T1000 (cell line): ENCODE results near the gene KRT36.
A peak's percentile ranks its signal among the peaks of the same experiment; 100 is the strongest.

Experiments used
- DNase-seq: peaks from one replicate; lab custom pipeline; 2025; ENCODE audit warnings: mixed read lengths; lab: John Stamatoyannopoulos, UW

KRT36 gene

GRCh38 chr17:41500131-41500911 lies 10.6 kb upstream of the KRT36 start:
- peak; percentile 28 for DNase-seq

- no peak for DNase-seq
Observed at GRCh38 chr17:41499714-41500113, 10.0 kb upstream of the KRT36 start.

GRCh38 chr17:41498276-41498675 lies 8.6 kb upstream of the KRT36 start:
- DNase-seq: no peak

DNA sequence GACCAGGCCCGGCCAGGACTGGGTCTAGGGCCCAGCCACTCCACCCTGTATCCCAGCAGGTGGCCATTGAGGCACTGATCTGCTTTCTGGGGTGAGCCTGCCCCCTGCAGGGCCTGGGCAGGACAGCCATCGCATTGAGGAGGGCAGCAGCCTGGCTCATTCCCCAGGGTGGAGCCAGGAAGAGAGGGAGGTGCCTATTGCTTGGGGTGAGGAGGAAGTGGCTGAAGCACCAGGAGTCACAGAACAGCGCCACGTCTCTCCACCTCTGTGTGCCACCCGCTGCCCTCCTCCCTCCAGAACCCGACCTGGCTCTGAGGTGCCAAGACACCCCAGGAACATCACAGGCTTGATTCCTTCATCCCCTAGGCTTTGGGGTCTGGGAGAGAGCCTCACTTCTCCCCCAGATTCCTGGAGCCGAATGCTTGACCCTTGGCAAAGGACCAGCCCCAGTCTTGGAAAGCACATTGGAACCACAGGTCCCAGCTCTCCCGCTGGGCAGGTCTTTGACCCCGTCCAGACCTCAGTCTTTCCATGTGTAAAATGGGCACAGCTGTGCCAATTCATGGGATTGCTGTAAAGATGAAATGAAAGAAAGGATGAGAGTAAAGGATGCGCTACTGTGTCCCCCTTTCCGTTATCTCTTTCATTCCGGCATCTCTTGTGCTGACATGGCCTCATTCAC lies 7.2 kb upstream of the KRT36 start:
- DNase-seq: peak; percentile 40

DNA sequence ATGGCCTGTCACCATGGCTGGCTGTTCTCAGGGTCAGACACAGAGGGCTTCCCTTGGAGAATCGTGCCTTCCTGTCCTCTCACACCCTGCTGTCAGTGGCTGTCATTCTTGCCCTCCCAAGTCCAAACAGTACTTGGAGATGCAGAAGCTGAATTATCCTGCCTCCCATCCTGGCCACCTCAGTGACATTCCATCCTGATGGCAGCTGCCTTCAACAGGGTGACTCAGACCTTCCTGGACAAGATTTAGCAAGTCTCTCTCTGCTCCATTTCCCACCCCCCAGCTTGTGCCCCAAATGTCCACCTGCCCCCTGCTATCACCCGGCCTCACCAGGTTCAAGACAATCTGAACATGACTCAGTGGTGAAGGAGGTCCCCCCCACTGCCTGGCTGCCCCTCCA lies 4.8 kb upstream of the KRT36 start:
- no peak for DNase-seq

GRCh38 chr17:41492771-41493170 lies 3.1 kb upstream of the KRT36 start:
- no peak for DNase-seq

GRCh38 chr17:41492351-41492750 lies 2.6 kb upstream of the KRT36 start:
- DNase-seq: no peak

GRCh38 chr17:41491476-41491875 lies 1.8 kb upstream of the KRT36 start:
- no peak for DNase-seq

DNA sequence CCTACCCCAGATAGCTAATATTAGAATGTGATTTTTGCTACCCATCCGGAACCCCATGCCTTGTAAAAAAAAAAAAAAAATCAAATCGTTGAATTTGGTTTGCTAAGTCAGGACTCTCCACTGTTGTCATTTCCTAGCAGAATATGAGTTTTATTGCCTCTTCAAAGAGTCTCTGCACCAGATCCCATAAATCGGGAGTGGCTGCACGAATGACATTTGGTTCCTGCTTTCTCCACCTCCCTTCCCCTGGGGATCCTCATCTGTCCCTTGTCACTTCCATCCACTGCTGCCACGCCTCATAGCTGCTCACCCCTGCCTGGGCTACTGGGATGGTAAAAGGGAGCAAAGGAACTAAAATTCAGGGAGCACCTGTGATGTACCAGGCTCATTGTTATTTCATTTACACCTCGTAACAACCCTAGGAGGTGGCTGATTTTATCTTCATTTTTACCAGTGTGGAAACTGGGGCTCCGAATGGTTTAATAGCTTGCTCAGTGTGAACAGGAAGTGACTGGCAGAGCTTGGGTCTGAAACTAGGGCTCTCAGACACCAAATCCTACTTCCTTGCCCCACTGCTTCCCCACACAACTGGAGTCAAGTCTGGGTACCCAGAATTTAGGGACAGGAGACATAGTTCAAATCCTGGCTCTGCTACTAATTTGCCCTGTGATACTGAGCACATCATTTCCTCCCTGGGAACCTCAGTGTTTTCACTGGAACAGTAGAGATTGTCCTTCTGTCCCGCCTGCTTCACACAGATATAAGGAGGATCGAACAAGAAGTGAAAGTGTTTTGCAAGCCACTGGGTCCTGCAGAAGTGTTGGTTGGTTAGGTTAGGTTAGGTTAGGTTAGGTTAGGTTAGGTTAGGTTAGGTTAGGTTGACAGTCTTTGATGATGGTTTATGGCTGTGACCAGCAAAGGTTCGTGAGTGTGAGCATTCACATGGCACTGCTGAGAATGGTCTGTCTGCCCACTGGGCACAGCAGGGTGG lies 585 bp upstream of the KRT36 start:
- DNase-seq: no peak

GRCh38 chr17:41486809-41487530 lies 2.7 kb downstream of the KRT36 start:
- no peak for DNase-seq

DNA sequence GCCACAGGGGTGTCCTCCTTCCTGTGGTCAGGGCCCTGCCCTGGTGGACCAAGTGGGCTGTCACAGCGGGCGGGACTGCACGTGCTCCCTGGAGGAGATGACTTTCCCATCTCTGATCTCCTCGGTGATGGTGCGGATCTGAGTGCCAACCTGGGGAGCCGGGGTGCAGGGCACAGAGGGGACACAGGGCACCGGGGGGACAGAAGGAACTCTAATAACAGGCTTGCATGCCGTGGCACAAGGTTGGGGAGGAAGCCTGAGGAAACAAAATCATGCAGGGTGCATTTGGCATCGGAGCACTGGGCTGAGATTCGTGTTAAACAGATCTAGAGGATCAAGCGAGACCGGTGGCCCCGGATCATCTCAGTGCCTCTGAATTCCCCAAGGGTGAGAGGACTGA lies 3.4 kb downstream of the KRT36 start:
- no peak for DNase-seq

DNA sequence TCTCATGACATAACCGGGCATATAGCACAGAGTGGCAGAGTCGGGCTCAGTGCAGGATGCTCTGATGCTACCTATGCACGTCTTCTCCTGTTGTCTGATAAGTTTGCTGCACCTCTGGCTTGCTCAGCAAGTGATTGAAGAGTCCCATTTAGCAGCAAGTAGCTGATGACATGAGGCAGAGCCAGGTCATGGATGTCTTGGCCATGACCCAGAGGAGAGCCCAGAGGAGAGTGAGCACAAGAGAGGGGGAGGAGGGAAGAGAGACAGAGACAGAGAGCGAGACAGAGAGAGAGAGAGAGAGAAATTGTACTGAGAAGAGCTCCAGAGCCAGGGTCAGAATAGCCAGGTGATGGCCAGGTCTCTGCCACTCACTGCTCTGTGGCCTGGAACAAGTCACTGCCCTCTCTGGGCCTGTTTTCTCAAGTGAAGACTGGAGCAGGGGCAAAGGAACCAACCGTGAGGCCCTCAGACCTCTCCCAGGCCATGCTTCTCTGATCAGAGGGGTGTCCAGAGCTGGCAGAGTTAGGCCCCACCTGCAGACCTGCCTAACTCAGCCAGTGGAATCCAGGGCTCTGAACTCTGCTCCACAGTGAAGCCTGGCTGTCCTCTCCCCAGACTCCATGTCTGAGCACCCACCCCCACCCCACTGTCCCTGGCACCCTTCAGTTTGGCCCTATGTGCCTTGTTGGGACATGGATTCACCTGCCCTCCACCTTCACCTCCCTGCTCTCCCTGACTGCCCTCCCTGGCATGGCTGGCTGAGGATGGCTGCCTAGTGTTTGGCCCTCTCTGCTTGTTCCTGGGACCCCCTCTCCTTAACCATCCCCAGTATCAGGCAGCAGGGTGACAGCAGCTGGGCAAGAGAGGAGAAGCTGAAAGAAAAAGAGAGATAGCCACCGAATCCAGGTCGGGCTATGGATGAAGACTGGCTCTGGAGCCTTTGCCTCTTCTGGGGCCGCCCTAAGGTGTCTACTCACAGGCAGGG lies 4.5 kb downstream of the KRT36 start:
- DNase-seq: no peak

GRCh38 chr17:41483991-41484826 lies 5.5 kb downstream of the KRT36 start:
- DNase-seq: no peak

GRCh38 chr17:41483531-41483930 lies 6.2 kb downstream of the KRT36 start:
- no peak for DNase-seq

DNA sequence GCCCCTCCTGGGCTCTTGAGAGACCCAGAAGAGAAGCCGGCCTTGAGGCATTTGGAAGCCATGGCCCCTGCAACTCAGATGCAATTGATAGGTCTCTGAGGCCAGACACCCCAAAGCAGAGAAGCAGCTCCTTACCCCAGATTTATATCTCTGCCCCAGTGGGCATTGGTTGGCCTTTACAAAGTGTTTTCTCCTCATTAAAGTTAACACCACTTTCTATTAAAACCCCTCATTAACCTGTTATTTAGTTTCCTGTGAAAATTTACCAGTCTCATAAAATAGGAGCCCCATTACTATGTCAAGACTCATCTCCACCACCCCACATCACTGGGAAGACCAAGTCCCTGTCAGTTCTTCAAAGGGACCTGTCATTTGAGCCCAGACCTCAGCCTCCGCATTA lies 8.7 kb downstream of the KRT36 start, which contains the start of gene KRT35:
KRT35 (minus strand) TSS at position 116 of the 400 bp plus-strand sequence; CDS start at position 62, 54 bp downstream.
- DNase-seq: no peak

- no peak for DNase-seq
Observed at GRCh38 chr17:41480581-41480980, 9.1 kb downstream of the KRT36 start.

GRCh38 chr17:41480136-41480535 lies 9.6 kb downstream of the KRT36 start:
- no peak for DNase-seq

DNA sequence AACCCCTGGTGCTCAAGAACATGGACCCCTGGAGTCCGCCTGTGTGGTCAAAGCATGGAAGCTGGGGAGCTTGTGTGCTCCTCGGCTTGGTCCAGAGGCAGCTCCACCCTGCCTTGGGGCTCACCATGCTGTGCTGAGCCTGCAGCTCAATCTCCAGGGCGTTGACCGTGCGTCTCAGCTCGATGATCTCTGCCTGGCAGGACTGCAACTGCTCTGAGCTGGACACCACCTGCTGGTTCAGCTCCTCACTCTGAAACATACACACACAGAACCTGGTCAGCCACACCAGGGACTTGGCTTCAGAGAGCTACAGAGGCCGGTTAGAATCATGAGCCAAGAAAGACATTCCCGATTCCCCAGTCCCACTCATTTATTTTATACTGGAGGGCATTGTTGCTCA lies 11.5 kb downstream of the KRT36 start:
- no peak for DNase-seq
